Loucy (cell line): ENCODE measurements around the gene FURIN.

Source experiments
- H2AFZ ChIP-seq: fragments of 200-600 bp; sonication (generic); 2 replicates; pipeline ENCODE4 v1.6.0; 2016; ENCODE audit warnings: antibody characterized with exemption, mild to moderate bottlenecking, low read length, moderate library complexity
- H3F3A ChIP-seq: fragments of 200-600 bp; 2 replicates; pipeline ENCODE4 v1.6.0; 2016; ENCODE audit warnings: antibody characterized with exemption, low read depth, mild to moderate bottlenecking
- H3K27me3 ChIP-seq: fragments of 200-600 bp; sonication (generic); 2 replicates; pipeline ENCODE4 v1.6.1; 2014; ENCODE audit warnings: low read length, mild to moderate bottlenecking; ENCODE audit not compliant: insufficient read depth, poor library complexity, severe bottlenecking
- H3K36me3 ChIP-seq: fragments of 200-600 bp; sonication (generic); 2 replicates; pipeline ENCODE4 v1.6.1; 2016; ENCODE audit warnings: low read length; ENCODE audit not compliant: insufficient read depth
- H3K4me1 ChIP-seq: fragments of 200-600 bp; sonication (generic); 2 replicates; pipeline ENCODE4 v1.5.1; 2014; ENCODE audit warnings: low read length, mild to moderate bottlenecking; ENCODE audit not compliant: insufficient read depth, poor library complexity, severe bottlenecking
- H3K4me2 ChIP-seq: fragments of 200-600 bp; sonication (generic); 2 replicates; pipeline ENCODE4 v1.6.0; 2014; ENCODE audit warnings: antibody characterized with exemption, low read length, low read depth, mild to moderate bottlenecking; ENCODE audit not compliant: poor library complexity, severe bottlenecking
- H3K4me3 ChIP-seq: fragments of 200-600 bp; sonication (generic); 2 replicates; pipeline ENCODE4 v1.5.1; 2014; ENCODE audit warnings: low read length, mild to moderate bottlenecking, mixed read lengths; ENCODE audit not compliant: poor library complexity, severe bottlenecking
- H3K79me2 ChIP-seq: fragments of 200-600 bp; sonication (generic); 2 replicates; pipeline ENCODE4 v1.6.1; 2014; ENCODE audit warnings: low read length; ENCODE audit not compliant: insufficient read depth
- H3K9ac ChIP-seq: fragments of 200-600 bp; sonication (generic); 2 replicates; pipeline ENCODE4 v1.6.0; 2014; ENCODE audit warnings: mild to moderate bottlenecking, low read depth, low read length, moderate library complexity; ENCODE audit not compliant: poor library complexity, severe bottlenecking
- H3K9me2 ChIP-seq: fragments of 200-600 bp; sonication (generic); replicated peaks from 2 replicates; pipeline ENCODE4 v1.6.1; 2016; ENCODE audit warnings: low read depth, low read length, mixed read lengths
- H3K9me3 ChIP-seq: fragments of 200-600 bp; sonication (generic); 2 replicates; pipeline ENCODE4 v1.6.1; 2014; ENCODE audit warnings: mild to moderate bottlenecking, antibody characterized with exemption, low read length, low read depth; ENCODE audit not compliant: insufficient read depth
- H4K20me1 ChIP-seq: fragments of 200-600 bp; sonication (generic); 2 replicates; pipeline ENCODE4 v1.6.0; 2014; ENCODE audit warnings: antibody characterized with exemption, low read length, mild to moderate bottlenecking; ENCODE audit not compliant: insufficient read depth, poor library complexity, severe bottlenecking
- EZH2phosphoT487 ChIP-seq: fragments of 200-600 bp; IDR thresholded peaks from 2 replicates; pipeline ENCODE4 v1.6.1; 2018; ENCODE audit warnings: antibody characterized with exemption, mild to moderate bottlenecking, moderate library complexity, borderline replicate concordance
- TF ChIP-seq, protein P1 (sequence below): fragments of 200-600 bp; sonication (generic); conservative IDR thresholded peaks from 2 replicates; pipeline ENCODE4 v1.5.1; 2014; ENCODE audit warnings: mild to moderate bottlenecking, antibody characterized with exemption, low read length

FURIN gene

GRCh38 chr15:90891346-90891949 is 23.1 kb downstream of the FURIN start:
- peaks cover 8% of the 10 kb centered on the region for H3K79me2 ChIP-seq
- H3K9ac ChIP-seq = no peak overlapping the region
- no peak overlapping the region for H2AFZ ChIP-seq
- H3K27me3 ChIP-seq = no peaks in the 10 kb centered on the region
- peaks cover 4% of the 10 kb centered on the region for H3K4me1 ChIP-seq
- TF ChIP-seq, protein P1, sequence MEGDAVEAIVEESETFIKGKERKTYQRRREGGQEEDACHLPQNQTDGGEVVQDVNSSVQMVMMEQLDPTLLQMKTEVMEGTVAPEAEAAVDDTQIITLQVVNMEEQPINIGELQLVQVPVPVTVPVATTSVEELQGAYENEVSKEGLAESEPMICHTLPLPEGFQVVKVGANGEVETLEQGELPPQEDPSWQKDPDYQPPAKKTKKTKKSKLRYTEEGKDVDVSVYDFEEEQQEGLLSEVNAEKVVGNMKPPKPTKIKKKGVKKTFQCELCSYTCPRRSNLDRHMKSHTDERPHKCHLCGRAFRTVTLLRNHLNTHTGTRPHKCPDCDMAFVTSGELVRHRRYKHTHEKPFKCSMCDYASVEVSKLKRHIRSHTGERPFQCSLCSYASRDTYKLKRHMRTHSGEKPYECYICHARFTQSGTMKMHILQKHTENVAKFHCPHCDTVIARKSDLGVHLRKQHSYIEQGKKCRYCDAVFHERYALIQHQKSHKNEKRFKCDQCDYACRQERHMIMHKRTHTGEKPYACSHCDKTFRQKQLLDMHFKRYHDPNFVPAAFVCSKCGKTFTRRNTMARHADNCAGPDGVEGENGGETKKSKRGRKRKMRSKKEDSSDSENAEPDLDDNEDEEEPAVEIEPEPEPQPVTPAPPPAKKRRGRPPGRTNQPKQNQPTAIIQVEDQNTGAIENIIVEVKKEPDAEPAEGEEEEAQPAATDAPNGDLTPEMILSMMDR = no peak
- no peak for TF ChIP-seq EZH2phosphoT487
- peaks cover 4% of the 10 kb centered on the region for H4K20me1 ChIP-seq
- H3K4me2 ChIP-seq = no peak overlapping the region
- H3K9me2 ChIP-seq = no peaks in the 10 kb centered on the region
- H3K9me3 ChIP-seq = no peaks in the 10 kb centered on the region
- peaks cover 40% of the 10 kb centered on the region; the same call in 1 of the 2 replicates for H3K36me3 ChIP-seq
- H3K4me3 ChIP-seq = no peak overlapping the region
- H3F3A ChIP-seq = no peaks in the 10 kb centered on the region

GRCh38 chr15:90892023-90892422 is 23.6 kb downstream of the FURIN start:
- Histone ChIP-seq H3K79me2 (peaks cover 2% of the 10 kb centered on the region; the same call in 1 of the 2 replicates), H3K9ac (no peak overlapping the region), H2AFZ (no peak overlapping the region), H3K9me3 (no peaks in the 10 kb centered on the region), H3K4me1 (no peaks in the 10 kb centered on the region), H4K20me1 (no peaks in the 10 kb centered on the region), H3K27me3 (no peaks in the 10 kb centered on the region), H3K36me3 (peaks cover 40% of the 10 kb centered on the region; the same call in 1 of the 2 replicates), H3K9me2 (no peaks in the 10 kb centered on the region), H3K4me3 (no peak overlapping the region), H3F3A (no peaks in the 10 kb centered on the region), H3K4me2 (no peak overlapping the region)
- TF ChIP-seq, protein P1 = no peak
- TF ChIP-seq EZH2phosphoT487 = no peak

DNA sequence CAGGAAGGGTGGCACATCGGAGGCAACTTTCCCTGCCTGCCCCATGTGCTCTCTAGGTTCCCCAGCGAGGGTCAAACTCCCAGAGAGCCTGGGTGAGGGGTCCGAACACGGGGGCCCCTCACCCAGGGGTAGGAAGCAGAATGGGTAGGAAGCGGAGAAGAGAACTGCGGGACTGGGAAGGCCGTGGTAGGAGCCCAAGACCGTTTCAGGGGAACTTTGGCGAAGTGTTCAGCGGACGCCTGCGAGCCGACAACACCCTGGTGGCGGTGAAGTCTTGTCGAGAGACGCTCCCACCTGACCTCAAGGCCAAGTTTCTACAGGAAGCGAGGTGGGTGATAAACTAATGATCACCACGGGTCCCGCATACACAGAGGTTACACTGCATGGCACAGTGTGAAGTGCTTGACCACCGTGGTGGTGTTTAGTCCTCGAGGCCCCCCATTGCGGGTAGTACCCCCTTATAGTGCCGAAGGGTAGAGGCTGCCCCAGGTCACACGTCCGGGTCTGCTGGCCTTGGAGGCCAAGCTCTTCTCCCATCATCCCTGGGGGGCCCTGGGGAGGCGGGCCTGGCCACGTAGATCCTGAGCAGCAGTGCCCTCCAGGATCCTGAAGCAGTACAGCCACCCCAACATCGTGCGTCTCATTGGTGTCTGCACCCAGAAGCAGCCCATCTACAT is 24.2 kb downstream of the FURIN start:
- Histone ChIP-seq H3K9me2 (no peaks in the 10 kb centered on the region), H3K4me3 (no peak overlapping the region)

More for the DNA sequence above, 24.2 kb downstream of the FURIN start:
- Histone ChIP-seq H3K9me3 (no peaks in the 10 kb centered on the region), H2AFZ (no peak overlapping the region), H3K36me3 (peaks cover 40% of the 10 kb centered on the region; the same call in 1 of the 2 replicates), H3K4me1 (no peaks in the 10 kb centered on the region), H3F3A (no peaks in the 10 kb centered on the region), H3K4me2 (no peak overlapping the region), H3K79me2 (no peaks in the 10 kb centered on the region), H3K27me3 (no peaks in the 10 kb centered on the region), H3K9ac (no peak overlapping the region), H4K20me1 (no peaks in the 10 kb centered on the region)
- no peak for TF ChIP-seq EZH2phosphoT487
- TF ChIP-seq, protein P1 = no peak
